Omental fat pad (tissue), 4 donors: ENCODE measurements around the gene TMEM150A. TPM values are rescaled to one million over a fixed set of nuclear protein-coding genes. Genes with fewer than 3 reads are reported as not detected.
A peak's percentile ranks its signal among the peaks of the same experiment; 100 is the strongest.
"Not testable (repeated sequence)": the region's sequence is repeated elsewhere in the genome, so short reads cannot be mapped to it uniquely, and the experiment has no call there.

ENCODE experiments used
- ATAC-seq: fragments of 150-250 bp; one replicate; pipeline ENCODE4 v1.9.1; 2016; ENCODE audit warnings: mild to moderate bottlenecking, moderate library complexity; ENCODE audit not compliant: low FRiP score
- DNase-seq: peaks from one replicate; pipeline ENCODE4 v3.0.0-alpha.2; 2019; ENCODE audit warnings: low spot score
- total RNA-seq, 4 donors: library from RNA; depleted of rRNA; stranded (reverse); fragments of >200 nt; gene quantifications; one replicate each; pipeline ENCODE4 v1.1.0, GENCODE V29; 2016
- TF ChIP-seq, protein P1 (sequence below), 3 donors: fragments of 450-650 bp; IDR thresholded peaks; one replicate each; pipeline ENCODE4 v1.5.1; 2016 to 2017; ENCODE audit warnings: antibody characterized with exemption in 3 of 3, mild to moderate bottlenecking in 3 of 3, moderate library complexity in 2 of 3

TMEM150A gene
- total RNA-seq, 4 donors from 2014 or later, result 20.1 to 38.7 (median 25.5) TPM

DNA sequence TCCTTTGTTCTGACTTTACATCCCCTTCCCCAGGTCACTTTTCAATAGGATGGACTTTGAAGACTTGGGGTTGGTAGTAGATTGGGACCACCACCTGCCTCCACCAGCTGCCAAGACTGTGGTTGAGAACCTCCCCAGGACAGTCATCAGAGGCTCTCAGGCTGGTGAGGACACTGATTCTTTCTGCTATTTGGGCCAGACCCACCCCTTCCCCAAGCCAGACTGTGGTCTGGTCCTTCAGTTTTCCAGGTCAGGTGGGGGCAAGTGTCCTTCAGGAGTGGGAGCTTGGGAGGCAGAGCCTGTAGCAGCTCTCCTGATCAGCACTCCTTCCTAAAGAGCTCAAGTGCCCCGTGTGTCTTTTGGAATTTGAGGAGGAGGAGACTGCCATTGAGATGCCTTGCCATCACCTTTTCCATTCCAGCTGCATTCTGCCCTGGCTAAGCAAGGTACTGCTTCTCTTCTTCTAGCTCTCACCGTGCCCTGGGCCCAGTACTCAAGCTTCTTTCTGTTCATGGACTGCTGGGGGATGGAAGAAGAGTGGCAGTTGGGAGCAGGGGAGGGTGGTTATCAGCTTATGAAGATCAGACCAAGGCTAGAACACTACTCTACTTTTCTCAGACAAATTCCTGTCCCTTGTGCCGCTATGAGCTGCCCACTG, 5.9 kb downstream of the TMEM150A start:
- TF ChIP-seq, protein P1, sequence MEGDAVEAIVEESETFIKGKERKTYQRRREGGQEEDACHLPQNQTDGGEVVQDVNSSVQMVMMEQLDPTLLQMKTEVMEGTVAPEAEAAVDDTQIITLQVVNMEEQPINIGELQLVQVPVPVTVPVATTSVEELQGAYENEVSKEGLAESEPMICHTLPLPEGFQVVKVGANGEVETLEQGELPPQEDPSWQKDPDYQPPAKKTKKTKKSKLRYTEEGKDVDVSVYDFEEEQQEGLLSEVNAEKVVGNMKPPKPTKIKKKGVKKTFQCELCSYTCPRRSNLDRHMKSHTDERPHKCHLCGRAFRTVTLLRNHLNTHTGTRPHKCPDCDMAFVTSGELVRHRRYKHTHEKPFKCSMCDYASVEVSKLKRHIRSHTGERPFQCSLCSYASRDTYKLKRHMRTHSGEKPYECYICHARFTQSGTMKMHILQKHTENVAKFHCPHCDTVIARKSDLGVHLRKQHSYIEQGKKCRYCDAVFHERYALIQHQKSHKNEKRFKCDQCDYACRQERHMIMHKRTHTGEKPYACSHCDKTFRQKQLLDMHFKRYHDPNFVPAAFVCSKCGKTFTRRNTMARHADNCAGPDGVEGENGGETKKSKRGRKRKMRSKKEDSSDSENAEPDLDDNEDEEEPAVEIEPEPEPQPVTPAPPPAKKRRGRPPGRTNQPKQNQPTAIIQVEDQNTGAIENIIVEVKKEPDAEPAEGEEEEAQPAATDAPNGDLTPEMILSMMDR (IDR thresholded peaks at IDR 0.05), result no peak
- no peak for ATAC-seq
- DNase-seq, result no peak

DNA sequence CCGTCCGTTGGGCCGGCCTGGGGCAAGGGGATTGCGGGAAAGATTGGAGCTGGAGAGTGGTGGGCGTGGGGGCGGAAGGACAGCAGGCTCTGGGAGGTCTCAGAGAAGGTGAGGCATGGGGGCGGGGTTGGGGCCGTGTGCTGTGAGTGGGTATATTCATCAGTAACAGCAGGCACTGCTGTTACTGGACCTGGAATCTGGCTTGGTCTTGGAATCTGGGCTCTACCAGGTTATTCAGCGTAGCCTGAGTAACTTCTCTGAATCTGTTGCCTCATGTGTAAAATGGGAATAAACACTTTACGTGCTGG, 6.5 kb downstream of the TMEM150A start:
- TF ChIP-seq, protein P1 (IDR thresholded peaks at IDR 0.05), result no peak
- peak; percentile 6 for ATAC-seq
- no peak for DNase-seq

GRCh38 chr2:85595301-85596025, 7.0 kb downstream of the TMEM150A start, which contains the start of gene RNF181:
Gene RNF181 (plus strand): TSS chr2:85595745. CDS start chr2:85595764, 19 bp downstream.
- TF ChIP-seq, protein P1 (IDR thresholded peaks at IDR 0.05), result no peak
- peak; percentile 75 for DNase-seq
- ATAC-seq, result peak; percentile 97

GRCh38 chr2:85594715-85595300, 7.7 kb downstream of the TMEM150A start:
- TF ChIP-seq, protein P1 (IDR thresholded peaks at IDR 0.05), result no peak

DNA sequence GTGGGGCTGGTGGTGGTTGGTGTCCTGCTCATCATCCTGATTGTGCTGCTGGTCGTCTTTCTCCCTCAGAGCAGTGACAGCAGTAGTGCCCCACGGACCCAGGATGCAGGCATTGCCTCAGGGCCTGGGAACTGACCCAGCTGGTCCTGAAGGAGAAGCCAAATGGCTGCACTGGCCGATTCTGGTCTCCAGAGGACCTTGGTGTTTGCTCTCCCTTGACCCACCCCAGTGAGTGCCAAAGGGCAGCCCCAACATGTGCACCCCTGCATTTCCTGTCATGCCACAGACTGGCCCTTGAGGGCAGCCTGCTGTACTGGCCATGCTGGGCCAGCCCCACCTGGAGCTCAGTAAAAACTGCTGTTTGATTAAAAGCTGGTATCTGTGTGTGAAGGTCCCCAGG, 9.5 kb downstream of the TMEM150A start:
- ATAC-seq, result no peak
- no peak for DNase-seq
- TF ChIP-seq, protein P1 (IDR thresholded peaks at IDR 0.05), result no peak

More at GRCh38 chr2:85594715-85595300, 7.7 kb downstream of the TMEM150A start:
- DNase-seq, result no peak
- ATAC-seq, result peak; percentile 1

DNA sequence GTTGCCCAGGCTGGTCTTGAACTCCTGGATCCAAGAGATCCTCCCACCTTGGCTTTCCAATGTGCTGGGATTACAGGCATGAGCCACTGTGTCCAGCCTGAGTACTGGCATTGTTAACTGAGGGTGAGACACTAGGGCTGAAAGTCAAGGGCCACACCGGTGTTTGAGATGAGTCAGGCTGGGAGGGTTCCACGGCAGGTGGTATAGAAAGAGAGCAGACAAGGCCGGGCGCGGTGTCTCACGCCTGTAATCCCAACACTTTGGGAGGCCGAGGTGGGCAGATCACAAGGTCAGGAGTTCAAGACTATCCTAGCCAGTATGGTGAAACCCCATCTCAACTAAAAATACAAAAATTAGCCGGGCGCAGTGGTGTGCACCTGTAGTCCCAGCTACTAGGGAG, 10.2 kb downstream of the TMEM150A start:
- not testable (repeated sequence) for DNase-seq, ATAC-seq

GRCh38 chr2:85591563-85591962, 10.9 kb downstream of the TMEM150A start:
- no peak for DNase-seq
- no peak for ATAC-seq
- TF ChIP-seq, protein P1 (IDR thresholded peaks at IDR 0.05), result no peak
